Glomerular visceral epithelial cell (primary cell): ENCODE data around the gene ARX.

Source experiments
- DNase-seq: peaks from one replicate; pipeline ENCODE4 v3.0.0-alpha.2; 2016; ENCODE audit errors: extremely low spot score

The ARX gene

DNA sequence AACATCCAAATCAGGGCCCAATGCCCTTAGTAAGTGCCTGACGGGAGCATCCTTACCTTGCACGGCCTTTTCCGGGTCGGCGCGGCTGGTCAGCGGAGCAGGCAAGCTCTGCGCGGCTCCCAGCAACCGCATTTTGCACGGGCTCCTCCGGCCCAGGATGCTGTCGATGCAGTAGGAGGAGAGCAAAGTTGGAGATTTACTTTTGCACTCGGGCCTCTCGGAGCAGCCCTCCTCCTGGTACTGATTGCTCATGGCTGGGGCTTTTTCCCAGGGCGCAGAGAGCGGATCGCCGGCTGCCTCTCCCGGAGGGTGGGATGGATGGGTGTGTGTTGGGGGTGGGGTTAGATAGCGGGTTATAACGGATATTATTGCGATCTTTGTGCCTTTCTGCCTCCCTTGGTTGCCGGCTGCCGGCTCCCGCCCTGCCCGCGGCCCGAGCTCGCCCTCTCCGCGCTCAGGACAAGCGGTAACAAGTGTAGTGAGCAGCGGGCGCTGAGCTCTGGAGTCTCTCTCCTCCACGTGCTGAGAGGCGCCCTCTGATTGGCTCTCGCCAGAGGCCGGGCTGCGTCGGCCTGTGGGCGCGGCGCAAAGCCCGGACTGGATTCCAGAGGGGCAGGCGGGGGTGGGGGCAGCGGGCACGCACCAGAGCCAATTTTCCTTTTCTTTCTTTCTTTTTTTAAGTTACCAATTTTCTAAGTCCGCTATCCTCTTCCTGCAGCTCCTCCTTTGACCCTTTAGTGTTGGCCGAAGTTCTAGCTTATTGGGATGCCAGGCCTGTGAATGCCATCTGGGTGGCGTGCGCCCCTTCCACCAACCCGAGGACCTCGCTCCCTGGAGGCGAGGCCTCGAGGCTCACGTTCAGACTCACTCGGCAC, at the start of gene ARX:
Gene ARX (minus strand): TSS at position 480 of the 875 bp plus-strand sequence. CDS start 228 bp downstream, at position 252.
- DNase-seq = no peak

GRCh38 chrX:25059273-25059672, 43.5 kb upstream of the ARX start:
- DNase-seq = no peak

GRCh38 chrX:25052798-25053534, 37.2 kb upstream of the ARX start:
- DNase-seq = no peak

DNA sequence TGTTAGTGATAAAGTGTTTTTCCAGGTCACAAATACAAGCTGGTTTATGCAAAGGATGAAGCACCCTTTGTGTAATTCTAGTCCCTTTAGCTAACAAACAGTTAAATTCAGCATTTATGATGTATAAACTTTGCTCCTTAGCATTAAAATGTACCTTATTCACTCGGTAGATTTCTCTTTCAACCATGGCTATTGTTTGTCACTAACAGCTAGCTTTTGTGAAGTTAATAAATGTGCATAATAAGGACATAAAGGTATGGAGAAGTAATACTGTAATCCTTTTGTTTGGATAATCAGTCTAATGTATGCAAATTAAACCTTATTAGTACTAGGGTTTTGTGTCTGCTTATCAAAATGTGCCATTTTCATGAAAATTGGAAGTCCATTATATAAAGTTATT, 34.2 kb upstream of the ARX start:
- DNase-seq = no peak

DNA sequence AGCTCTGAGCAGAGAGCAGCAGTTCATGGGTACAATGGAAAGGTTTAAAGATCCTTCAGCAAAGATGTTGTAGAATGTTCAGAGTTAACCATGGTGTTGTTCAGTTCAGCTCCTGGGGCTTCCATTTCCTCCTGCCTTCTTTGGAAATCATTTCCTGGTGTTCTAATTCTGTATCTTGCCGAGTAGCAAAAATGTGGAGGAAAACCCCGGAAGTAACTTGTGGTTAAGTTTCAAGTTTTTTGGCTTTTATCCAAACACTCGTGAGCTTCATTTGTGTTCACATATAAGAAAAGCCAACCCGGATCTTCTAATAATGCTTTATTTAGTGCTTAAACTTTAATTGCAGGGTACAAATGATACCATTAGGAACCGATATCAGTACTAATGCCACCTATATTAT, 33.6 kb upstream of the ARX start:
- DNase-seq = peak; percentile 16

DNA sequence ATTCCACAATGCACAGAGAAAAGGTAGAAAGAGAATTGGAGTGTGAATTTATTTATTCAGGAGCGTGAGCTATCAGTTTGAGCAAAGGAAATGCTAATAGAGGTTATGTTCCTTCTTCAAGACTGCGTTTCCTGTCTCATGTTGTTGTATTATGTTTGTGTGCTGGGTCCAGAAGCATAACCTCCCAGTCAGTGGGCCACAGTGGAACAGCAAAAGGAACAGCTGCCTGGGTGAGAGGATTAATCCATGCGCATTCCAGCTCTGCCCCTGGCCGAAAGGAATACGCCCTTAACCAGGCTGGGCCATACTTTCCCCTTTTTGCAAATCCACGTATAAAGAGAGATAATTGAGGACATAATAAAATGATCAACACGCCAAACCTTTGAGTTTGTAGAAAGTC, 32.4 kb upstream of the ARX start:
- DNase-seq = no peak

- DNase-seq = no peak
Observed at GRCh38 chrX:25043192-25043591, 27.4 kb upstream of the ARX start.

DNA sequence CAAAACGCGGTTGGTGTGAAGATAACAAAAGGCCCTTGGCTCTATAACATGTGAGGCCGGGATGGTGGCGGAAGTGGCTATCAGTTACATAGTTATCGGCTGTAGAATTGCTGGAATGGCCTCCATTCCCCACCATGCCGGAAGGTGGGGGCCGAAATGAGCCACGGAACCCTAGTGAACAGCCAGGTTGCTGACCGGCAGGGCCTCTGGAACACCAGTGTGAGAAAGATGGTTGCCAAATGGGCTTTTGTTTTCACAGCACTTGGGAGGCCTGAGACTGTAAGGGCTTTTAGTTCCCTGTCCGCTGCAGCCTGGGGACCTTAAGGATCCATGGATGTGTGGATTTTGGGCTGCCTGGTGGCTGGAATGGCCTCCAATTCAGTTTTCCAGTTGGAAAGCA, 23.3 kb upstream of the ARX start:
- no peak for DNase-seq

DNA sequence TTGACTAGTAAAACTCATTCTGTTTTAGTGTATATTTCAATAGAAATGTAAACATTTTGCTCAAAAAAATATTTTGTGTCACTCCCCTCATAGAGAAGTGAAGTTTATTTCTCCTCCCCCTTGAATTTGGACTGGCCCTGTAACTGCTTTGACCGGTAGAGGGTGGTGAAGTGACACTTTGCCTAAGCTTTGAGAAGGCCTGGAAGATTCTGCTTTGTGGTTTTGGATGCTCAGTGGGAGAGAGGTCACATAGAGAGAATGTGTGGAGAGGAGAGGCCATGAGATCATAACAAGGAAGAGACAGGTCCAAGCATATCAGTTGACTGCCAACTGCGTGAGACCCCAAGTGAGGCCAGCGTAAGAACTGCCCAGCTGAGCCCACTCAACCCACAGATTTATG, 19.1 kb upstream of the ARX start:
- peak; percentile 42 for DNase-seq

DNA sequence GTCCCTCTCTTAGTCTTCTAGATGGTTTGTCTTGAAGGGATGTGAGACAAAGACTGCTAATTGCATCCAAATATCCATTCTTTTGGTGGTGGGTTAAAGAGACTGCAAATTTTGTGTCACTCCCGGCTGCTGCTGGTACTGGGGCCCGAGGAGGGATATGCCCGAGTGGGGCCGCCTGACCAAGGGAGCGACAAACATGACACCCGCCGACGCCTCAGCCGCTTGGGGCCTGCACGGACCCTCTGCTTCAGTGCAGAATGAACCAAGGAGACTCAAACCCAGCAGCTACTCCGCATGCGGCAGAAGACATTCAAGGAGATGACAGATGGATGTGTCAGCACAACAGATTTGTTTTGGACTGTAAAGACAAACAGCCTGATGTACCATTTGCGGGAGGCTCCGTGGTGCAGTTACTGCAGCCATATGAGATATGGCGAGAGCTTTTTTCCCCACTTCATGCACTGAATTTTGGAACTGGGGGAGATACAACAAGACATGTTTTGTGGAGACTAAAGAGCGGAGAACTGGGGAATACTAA, 13.6 kb upstream of the ARX start:
- DNase-seq = no peak

DNA sequence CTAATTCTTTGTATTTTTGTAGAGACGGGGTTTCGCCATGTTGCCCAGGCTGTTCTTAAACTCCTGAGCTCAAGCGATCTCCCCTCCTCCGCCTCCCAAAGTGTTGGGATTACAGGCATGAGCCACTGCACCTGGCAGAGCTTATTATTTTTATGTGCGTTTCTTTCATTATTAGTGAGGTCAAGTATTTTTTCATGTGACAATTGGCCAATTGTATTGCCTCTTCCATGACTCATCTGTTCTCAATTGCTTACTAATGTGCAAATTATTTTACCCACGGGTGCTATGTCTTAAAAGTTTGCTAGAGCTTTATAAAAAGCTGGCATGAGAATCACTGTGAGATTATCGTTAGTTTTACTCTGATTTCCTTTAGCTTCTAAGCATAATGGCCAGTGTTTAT, 13.0 kb upstream of the ARX start:
- peak; percentile 29 for DNase-seq

- no peak for DNase-seq
Observed at GRCh38 chrX:25026576-25026975, 10.8 kb upstream of the ARX start.

- no peak for DNase-seq
Observed at GRCh38 chrX:25025615-25026014, 9.8 kb upstream of the ARX start.

- DNase-seq = no peak
Observed at GRCh38 chrX:25023908-25024307, 8.1 kb upstream of the ARX start.

DNA sequence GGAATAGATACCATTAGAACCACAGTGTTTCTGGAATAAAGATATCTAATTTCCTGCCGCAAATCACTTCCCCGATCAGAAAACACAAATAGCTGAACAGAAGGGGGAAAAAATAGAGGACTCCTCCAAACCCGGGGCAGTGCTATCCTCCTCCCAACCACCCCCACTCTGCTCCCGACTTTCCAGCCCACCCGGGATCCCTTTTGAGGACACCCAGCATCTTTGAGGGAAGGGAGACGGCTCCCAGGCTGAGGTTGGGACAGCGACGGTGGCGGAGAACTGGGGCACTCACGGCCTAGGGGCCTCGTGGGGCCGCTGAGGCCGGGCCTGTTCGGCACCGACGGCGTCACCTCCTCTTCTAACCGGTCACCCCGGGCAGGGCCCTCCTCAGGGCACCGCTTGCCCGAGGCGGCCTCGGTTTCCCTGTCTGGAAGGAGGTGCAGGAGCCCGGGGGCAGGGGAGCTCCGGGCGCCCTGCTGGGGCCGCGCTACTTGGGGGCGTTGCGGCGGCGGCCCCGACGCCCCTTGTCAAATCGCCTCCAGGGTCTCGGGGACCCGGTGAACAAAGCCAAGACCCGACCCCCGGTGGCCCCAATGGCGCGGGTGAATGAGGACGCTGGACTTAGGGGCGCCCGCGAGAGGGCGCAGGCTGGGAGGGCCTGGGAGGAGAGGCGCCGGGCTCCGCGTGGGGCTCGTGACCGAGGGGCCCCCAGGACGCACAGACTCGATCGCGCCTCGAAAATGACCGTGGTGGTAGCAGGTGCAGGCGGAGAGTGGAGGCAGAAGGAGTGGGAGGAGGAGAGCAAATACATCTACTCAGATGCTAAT, 6.9 kb upstream of the ARX start:
- DNase-seq = no peak

- peak; percentile 28 for DNase-seq
Observed at GRCh38 chrX:25020905-25021449, 5.2 kb upstream of the ARX start.

DNA sequence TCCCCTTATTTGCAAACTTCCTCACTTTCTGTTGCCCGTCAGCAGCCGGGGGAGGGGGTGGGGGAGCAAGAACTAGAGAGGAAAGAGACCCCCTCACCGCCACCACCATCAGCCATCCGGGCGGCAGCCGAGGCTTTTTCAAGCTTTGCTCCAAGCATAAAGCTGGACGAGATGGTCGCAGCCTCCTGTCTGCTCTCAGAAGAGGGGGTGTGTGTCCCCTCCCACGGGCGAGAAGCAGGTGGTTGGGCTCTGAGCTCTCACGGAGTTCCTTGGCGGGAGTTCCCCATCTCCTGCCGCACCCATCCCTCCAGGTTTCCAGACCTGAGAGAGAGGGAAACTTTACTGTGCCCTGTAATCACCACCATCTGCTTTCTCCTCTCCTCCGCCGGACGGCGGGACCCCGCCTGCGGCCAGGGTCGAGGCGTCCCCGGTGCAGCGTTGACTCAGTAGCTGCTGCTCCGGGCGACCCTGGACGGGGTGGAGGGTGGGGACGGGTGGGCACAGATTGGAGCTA, 4.7 kb upstream of the ARX start:
- no peak for DNase-seq

DNA sequence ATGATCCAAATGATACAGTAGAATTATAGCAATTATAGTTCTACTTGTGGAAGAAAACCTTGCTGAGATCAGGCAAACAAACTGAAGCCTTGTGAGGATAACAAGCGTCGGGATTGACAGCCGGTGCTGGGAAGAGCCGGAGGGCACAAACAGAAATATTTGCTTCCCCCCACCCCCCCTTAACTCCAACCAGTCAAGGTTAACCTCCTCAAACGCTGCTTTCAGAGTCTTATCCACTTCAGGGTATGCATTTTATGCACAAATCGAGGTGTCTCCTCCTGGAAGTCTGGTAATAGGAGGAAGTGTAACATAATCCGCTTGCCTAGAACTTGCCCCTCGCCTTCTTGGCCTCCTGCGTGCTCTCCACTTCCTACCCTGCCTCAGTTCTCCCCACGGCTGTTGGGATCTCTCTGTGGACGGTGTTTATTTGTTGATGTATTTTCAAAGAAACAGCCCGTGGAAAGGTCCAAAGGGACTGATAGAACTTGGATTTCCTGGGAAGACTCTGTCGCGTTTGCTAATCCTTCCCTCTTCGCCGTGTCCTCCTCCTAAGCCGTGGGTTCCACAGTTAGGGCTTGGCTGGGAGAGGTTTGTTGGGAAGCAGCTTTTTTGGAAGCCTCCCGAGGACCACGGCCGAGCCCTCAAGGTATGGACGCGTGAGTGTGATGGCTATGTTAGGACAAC, 4.1 kb upstream of the ARX start:
- DNase-seq = no peak

- DNase-seq = no peak
Observed at GRCh38 chrX:25018682-25019081, 2.9 kb upstream of the ARX start.

DNA sequence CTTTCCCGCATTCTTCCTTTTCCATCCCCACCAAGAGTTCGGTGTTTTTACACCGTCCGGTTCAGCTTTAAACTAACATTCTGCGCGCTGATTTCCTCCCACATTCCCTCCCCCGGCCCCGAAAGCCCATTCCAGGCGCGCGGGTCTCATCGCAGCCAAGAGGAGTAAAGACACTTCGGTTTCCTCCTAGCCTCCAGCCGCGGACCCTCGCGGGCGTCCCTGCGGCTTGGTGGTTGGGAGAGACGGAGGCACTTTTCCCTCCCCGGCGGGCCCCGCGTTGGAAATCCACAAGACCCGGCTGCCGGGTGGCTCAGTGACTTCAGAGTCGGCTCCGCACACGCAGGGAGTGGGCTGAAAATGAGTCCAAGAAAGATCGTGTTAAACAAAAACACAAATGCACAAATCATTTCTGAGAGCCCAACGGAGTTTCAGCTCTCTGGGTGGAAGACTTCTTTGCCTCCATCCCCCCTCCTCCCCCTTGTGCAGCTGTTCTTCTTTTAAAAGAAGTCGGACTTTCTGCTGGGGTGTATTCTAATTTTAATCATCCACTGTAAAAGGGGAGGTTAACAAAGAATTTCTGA, 2.0 kb upstream of the ARX start:
- DNase-seq = no peak
